HepG2 (cell line): Measurements from ENCODE around the gene STC2. TPM values are rescaled to one million over a fixed set of nuclear protein-coding genes. Genes with fewer than 3 reads are reported as not detected.

Source experiments
- ARHGAP35 ChIP-seq: sonication (generic); formaldehyde crosslinking; IDR thresholded peaks from 2 replicates; pipeline ENCODE4 v1.9.0; 2022; ENCODE audit warnings: mild to moderate bottlenecking, inconsistent platforms, moderate library complexity, missing genetic modification reagents, borderline replicate concordance
- BCL6 ChIP-seq: IDR thresholded peaks from 2 replicates; pipeline ENCODE4 v1.6.1; 2016; ENCODE audit warnings: missing genetic modification reagents, missing compliant biosample characterization
- BRD4 ChIP-seq: sonication (generic); formaldehyde crosslinking; IDR thresholded peaks from 2 replicates; pipeline ENCODE4 v1.4.0; 2020; ENCODE audit warnings: missing genetic modification reagents
- CBX2 ChIP-seq, 2 experiments: fragments of 200-600 bp in 1 of 2; sonication (generic); formaldehyde crosslinking in 1 of 2; IDR thresholded peaks; 2 replicates each; pipeline versions ENCODE4 v1.7.0 to v1.8.1; 2018 to 2022; ENCODE audit warnings: low read depth in 2 of 2, low read length in 1 of 2, mild to moderate bottlenecking in 1 of 2, missing genetic modification reagents in 1 of 2
- PHB2 ChIP-seq: fragments of 450-650 bp; IDR thresholded peaks from 2 replicates; pipeline ENCODE4 v1.6.1; 2018; ENCODE audit not compliant: partially characterized antibody
- REXO4 ChIP-seq: sonication (generic); formaldehyde crosslinking; IDR thresholded peaks from 2 replicates; pipeline ENCODE4 v1.8.0; 2022; ENCODE audit warnings: missing genetic modification reagents, mild to moderate bottlenecking, borderline replicate concordance
- SMYD3 ChIP-seq: sonication (generic); formaldehyde crosslinking; IDR thresholded peaks from 2 replicates; pipeline ENCODE4 v1.8.1; 2023; ENCODE audit warnings: mild to moderate bottlenecking, missing genetic modification reagents
- XBP1 ChIP-seq: sonication (generic); formaldehyde crosslinking; IDR thresholded peaks from 2 replicates; pipeline ENCODE4 v1.5.0; 2020; ENCODE audit warnings: missing genetic modification reagents
- ZFP82 ChIP-seq: sonication (generic); formaldehyde crosslinking; IDR thresholded peaks from 2 replicates; pipeline ENCODE4 v1.5.1; 2020; ENCODE audit warnings: mild to moderate bottlenecking, missing genetic modification reagents, borderline replicate concordance
- ZKSCAN5 ChIP-seq: sonication (generic); formaldehyde crosslinking; IDR thresholded peaks from 2 replicates; pipeline ENCODE4 v1.5.1; 2020; ENCODE audit warnings: mild to moderate bottlenecking, missing genetic modification reagents
- ZNF552 ChIP-seq: sonication (generic); formaldehyde crosslinking; IDR thresholded peaks from 2 replicates; pipeline ENCODE4 v1.9.0; 2022; ENCODE audit warnings: missing genetic modification reagents, mild to moderate bottlenecking, borderline replicate concordance
- ZNF562 ChIP-seq: sonication (generic); formaldehyde crosslinking; IDR thresholded peaks from 2 replicates; pipeline ENCODE4 v1.8.0; 2022; ENCODE audit warnings: missing genetic modification reagents, borderline replicate concordance
- ZNF644 ChIP-seq: IDR thresholded peaks from 2 replicates; pipeline ENCODE4 v1.6.1; 2016; ENCODE audit warnings: low read depth
- ZNF775 ChIP-seq: sonication (generic); formaldehyde crosslinking; IDR thresholded peaks from 2 replicates; pipeline ENCODE4 v1.4.0; 2020; ENCODE audit warnings: missing genetic modification reagents, mild to moderate bottlenecking, moderate library complexity, borderline replicate concordance
- ZNF782 ChIP-seq: sonication (generic); formaldehyde crosslinking; IDR thresholded peaks from 2 replicates; pipeline ENCODE4 v1.4.0; 2020; ENCODE audit warnings: missing genetic modification reagents, mild to moderate bottlenecking, borderline replicate concordance
- polyA plus RNA-seq, 8 experiments: library from polyadenylated mRNA; depleted of rRNA in 3 of 8; stranded (reverse) in 7 of 8; unstranded in 1 of 8; fragments of >200 nt; fragmentation: Illumina TruSeq in 4 of 8; extraction: Trizol in 4 of 8; gene quantifications; 2 replicates each; pipeline versions ENCODE4 v1.2.1 to v1.2.3, GENCODE V29; 2011 to 2016; ENCODE audit warnings: low read depth in 4 of 8, missing spikeins in 1 of 8, mixed read lengths in 1 of 8; ENCODE audit not compliant: insufficient read depth in 1 of 8
- total RNA-seq, 5 experiments: library from RNA; depleted of rRNA; stranded (reverse); fragments of >200 nt; fragmentation: Illumina TruSeq; extraction: Trizol; gene quantifications; 2 replicates each; pipeline ENCODE4 v1.2.3, GENCODE V29; 2016; ENCODE audit warnings: low read depth in 1 of 5
- TF ChIP-seq, protein P1 (sequence below): sonication (generic); formaldehyde crosslinking; IDR thresholded peaks from one replicate; pipeline ENCODE4 v1.5.1; 2020; ENCODE audit warnings: mild to moderate bottlenecking, missing genetic modification reagents; ENCODE audit errors: not compliant biosample characterization
- TF ChIP-seq, protein P2 (sequence below): sonication (generic); formaldehyde crosslinking; IDR thresholded peaks from 2 replicates; pipeline ENCODE4 v1.4.0; 2020; ENCODE audit warnings: missing genetic modification reagents
- TF ChIP-seq, protein P3 (sequence below): sonication (generic); formaldehyde crosslinking; IDR thresholded peaks from 2 replicates; pipeline ENCODE4 v1.4.0; 2020; ENCODE audit warnings: mild to moderate bottlenecking, missing genetic modification reagents
- TF ChIP-seq, protein P4 (sequence below): sonication (generic); formaldehyde crosslinking; IDR thresholded peaks from 2 replicates; pipeline ENCODE4 v1.4.0; 2020; ENCODE audit warnings: mild to moderate bottlenecking, missing genetic modification reagents

Gene STC2
- total and polyA plus RNA-seq, 2 of the 13 experiments (the other 11 are each of a cell fraction or from before 2014, with no cell fraction given) = 27.1 to 69.2 TPM

DNA sequence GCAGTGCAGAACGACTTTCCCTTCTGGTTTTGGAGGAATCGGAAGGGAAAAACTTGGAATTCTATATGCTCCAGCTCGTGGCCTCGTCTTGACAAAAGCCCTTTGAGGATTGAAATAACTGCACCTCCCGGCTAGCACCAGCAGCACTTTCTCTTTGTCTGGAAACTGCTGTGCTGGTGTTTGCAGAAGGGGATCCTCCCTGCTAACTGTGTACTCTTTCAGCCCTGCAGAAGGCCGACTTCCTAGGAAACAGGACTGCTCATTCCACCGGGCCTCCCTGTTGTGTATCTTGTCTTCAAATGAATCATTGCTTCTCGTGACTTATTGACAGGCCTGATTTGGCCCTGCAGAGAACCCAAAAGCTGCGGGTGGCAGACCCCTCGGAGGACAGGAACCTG lies 23.6 kb downstream of the STC2 start (continued):
- TF ChIP-seq, protein P1, sequence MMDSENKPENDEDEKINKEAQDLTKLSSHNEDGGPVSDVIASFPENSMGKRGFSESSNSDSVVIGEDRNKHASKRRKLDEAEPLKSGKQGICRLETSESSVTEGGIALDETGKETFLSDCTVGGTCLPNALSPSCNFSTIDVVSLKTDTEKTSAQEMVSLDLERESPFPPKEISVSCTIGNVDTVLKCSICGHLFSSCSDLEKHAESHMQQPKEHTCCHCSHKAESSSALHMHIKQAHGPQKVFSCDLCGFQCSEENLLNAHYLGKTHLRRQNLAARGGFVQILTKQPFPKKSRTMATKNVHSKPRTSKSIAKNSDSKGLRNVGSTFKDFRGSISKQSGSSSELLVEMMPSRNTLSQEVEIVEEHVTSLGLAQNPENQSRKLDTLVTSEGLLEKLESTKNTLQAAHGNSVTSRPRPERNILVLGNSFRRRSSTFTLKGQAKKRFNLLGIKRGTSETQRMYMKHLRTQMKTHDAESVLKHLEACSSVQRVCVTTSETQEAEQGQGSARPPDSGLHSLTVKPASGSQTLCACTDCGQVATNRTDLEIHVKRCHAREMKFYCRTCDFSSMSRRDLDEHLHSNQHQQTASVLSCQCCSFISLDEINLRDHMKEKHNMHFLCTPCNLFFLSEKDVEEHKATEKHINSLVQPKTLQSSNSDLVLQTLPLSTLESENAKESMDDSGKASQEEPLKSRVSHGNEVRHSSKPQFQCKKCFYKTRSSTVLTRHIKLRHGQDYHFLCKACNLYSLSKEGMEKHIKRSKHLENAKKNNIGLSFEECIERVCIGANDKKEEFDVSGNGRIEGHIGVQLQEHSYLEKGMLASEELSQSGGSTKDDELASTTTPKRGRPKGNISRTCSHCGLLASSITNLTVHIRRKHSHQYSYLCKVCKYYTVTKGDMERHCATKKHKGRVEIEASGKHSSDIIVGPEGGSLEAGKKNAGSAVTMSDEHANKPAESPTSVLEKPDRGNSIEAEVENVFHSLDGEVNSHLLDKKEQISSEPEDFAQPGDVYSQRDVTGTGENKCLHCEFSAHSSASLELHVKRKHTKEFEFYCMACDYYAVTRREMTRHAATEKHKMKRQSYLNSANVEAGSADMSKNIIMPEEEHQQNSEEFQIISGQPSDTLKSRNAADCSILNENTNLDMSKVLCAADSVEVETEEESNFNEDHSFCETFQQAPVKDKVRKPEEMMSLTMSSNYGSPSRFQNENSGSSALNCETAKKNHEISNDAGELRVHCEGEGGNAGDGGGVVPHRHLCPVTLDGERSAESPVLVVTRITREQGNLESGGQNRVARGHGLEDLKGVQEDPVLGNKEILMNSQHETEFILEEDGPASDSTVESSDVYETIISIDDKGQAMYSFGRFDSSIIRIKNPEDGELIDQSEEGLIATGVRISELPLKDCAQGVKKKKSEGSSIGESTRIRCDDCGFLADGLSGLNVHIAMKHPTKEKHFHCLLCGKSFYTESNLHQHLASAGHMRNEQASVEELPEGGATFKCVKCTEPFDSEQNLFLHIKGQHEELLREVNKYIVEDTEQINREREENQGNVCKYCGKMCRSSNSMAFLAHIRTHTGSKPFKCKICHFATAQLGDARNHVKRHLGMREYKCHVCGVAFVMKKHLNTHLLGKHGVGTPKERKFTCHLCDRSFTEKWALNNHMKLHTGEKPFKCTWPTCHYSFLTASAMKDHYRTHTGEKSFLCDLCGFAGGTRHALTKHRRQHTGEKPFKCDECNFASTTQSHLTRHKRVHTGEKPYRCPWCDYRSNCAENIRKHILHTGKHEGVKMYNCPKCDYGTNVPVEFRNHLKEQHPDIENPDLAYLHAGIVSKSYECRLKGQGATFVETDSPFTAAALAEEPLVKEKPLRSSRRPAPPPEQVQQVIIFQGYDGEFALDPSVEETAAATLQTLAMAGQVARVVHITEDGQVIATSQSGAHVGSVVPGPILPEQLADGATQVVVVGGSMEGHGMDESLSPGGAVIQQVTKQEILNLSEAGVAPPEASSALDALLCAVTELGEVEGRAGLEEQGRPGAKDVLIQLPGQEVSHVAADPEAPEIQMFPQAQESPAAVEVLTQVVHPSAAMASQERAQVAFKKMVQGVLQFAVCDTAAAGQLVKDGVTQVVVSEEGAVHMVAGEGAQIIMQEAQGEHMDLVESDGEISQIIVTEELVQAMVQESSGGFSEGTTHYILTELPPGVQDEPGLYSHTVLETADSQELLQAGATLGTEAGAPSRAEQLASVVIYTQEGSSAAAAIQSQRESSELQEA (CRISPR knock-in tag) = no peak
- TF ChIP-seq ZNF562 = no peak
- no peak for TF ChIP-seq ZNF775 (CRISPR knock-in tag)
- no peak for TF ChIP-seq REXO4 (CRISPR knock-in tag)
- no peak for TF ChIP-seq CBX2 (IDR thresholded peaks at IDR 0.05; ENCODE audit: low read depth, low read length)
- no peak for TF ChIP-seq CBX2 (CRISPR knock-in tag; IDR thresholded peaks at IDR 0.05; ENCODE audit: low read depth)
- TF ChIP-seq BCL6 (CRISPR knock-in tag) = peak; percentile 82
- TF ChIP-seq XBP1 (CRISPR knock-in tag) = no peak
- TF ChIP-seq, protein P2, sequence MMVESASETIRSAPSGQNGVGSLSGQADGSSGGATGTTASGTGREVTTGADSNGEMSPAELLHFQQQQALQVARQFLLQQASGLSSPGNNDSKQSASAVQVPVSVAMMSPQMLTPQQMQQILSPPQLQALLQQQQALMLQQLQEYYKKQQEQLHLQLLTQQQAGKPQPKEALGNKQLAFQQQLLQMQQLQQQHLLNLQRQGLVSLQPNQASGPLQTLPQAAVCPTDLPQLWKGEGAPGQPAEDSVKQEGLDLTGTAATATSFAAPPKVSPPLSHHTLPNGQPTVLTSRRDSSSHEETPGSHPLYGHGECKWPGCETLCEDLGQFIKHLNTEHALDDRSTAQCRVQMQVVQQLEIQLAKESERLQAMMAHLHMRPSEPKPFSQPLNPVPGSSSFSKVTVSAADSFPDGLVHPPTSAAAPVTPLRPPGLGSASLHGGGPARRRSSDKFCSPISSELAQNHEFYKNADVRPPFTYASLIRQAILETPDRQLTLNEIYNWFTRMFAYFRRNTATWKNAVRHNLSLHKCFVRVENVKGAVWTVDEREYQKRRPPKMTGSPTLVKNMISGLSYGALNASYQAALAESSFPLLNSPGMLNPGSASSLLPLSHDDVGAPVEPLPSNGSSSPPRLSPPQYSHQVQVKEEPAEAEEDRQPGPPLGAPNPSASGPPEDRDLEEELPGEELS (CRISPR knock-in tag) = peak; percentile 60
- TF ChIP-seq ZKSCAN5 (CRISPR knock-in tag) = no peak
- no peak for TF ChIP-seq ZNF552
- no peak for TF ChIP-seq SMYD3 (CRISPR knock-in tag)
- TF ChIP-seq, protein P3, sequence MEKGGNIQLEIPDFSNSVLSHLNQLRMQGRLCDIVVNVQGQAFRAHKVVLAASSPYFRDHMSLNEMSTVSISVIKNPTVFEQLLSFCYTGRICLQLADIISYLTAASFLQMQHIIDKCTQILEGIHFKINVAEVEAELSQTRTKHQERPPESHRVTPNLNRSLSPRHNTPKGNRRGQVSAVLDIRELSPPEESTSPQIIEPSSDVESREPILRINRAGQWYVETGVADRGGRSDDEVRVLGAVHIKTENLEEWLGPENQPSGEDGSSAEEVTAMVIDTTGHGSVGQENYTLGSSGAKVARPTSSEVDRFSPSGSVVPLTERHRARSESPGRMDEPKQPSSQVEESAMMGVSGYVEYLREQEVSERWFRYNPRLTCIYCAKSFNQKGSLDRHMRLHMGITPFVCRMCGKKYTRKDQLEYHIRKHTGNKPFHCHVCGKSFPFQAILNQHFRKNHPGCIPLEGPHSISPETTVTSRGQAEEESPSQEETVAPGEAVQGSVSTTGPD (CRISPR knock-in tag) = no peak
- TF ChIP-seq ZNF644 = no peak
- TF ChIP-seq ARHGAP35 = no peak
- TF ChIP-seq PHB2 = no peak
- TF ChIP-seq ZNF782 (CRISPR knock-in tag) = no peak
- no peak for TF ChIP-seq BRD4 (CRISPR knock-in tag)
- no peak for TF ChIP-seq ZFP82 (CRISPR knock-in tag)
- TF ChIP-seq, protein P4, sequence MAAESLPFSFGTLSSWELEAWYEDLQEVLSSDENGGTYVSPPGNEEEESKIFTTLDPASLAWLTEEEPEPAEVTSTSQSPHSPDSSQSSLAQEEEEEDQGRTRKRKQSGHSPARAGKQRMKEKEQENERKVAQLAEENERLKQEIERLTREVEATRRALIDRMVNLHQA (CRISPR knock-in tag) = no peak
